IPS DF 6.9 (cell line): ENCODE results near the gene KRT20.

Experiments
- DNase-seq: peaks from one replicate; pipeline ENCODE4 v3.0.0-alpha.2; 2013; ENCODE audit warnings: low read depth, low spot score
- H3K27ac ChIP-seq: one replicate; pipeline ENCODE4 v1.5.1; 2013; ENCODE audit warnings: low read length, control low read depth
- H3K27me3 ChIP-seq: 2 replicates; pipeline ENCODE4 v1.6.1; 2013; ENCODE audit warnings: mild to moderate bottlenecking, low read length; ENCODE audit not compliant: control insufficient read depth, insufficient read depth
- H3K36me3 ChIP-seq: 2 replicates; pipeline ENCODE4 v1.6.1; 2013; ENCODE audit warnings: low read length; ENCODE audit not compliant: control insufficient read depth, insufficient read depth
- H3K4me1 ChIP-seq: 2 replicates; pipeline ENCODE4 v1.6.1; 2013; ENCODE audit warnings: low read length; ENCODE audit not compliant: control insufficient read depth, insufficient read depth
- H3K4me3 ChIP-seq: 2 replicates; pipeline ENCODE4 v1.5.1; 2013; ENCODE audit warnings: mild to moderate bottlenecking, low read length
- H3K9me3 ChIP-seq: 2 replicates; pipeline ENCODE4 v1.6.1; 2013; ENCODE audit warnings: low read length, inconsistent platforms; ENCODE audit not compliant: control insufficient read depth, insufficient read depth
- WGBS: extraction: QIAGEN DNeasy Blood & Tissue Kit; methylation state at CpG from one replicate; pipeline ENCODE4 v1.1.7; 2013; ENCODE audit warnings: mixed read lengths, missing lambda C conversion rate; ENCODE audit not compliant: insufficient read length, insufficient coverage; 5-methylcytosine and 5-hydroxymethylcytosine counted together

Gene KRT20

DNA sequence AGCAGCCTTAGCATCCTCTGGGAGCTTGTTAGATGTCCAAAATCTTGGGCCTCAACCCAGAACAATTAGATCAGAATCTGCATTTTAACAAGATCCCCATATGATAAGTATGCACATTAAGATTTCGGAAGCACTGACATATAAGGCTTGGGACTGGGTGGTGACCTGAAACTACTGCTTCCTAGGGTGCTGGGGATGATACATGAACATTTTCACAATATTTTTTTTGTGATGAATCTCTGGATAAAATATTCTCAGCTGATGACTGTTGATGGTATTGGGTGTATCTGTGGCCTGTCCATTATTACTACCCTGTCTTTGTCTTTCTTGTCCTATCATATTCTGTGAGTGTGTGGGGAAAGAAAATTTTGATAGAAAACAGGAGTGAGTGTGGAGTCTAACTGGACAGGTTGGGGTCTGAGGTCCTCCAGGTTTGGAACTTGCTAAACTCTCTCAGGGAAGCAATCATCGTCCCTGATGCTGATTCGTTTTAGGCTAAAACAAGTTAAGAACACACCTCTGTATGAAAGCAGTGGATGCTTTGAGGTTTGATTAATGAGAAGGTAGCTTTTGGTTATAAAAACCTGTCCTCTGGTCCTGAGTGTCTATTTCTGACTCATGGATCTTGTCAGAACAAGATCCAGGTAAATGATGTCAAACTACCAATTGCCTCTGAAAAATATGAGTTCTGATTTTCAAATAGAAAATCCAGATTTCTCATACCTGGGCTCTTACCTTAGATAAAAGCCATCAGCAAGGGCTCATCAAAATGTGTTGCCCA, 29.2 kb upstream of the KRT20 start:
- Histone ChIP-seq H3K9me3 (no peaks in the 10 kb centered on the region), H3K27me3 (no peaks in the 10 kb centered on the region), H3K4me1 (no peaks in the 10 kb centered on the region), H3K36me3 (no peaks in the 10 kb centered on the region), H3K27ac (no peak overlapping the region), H3K4me3 (no peak overlapping the region)
- no CpG with 5 or more reads among the region's 3 CpGs for WGBS
- no peak for DNase-seq

DNA sequence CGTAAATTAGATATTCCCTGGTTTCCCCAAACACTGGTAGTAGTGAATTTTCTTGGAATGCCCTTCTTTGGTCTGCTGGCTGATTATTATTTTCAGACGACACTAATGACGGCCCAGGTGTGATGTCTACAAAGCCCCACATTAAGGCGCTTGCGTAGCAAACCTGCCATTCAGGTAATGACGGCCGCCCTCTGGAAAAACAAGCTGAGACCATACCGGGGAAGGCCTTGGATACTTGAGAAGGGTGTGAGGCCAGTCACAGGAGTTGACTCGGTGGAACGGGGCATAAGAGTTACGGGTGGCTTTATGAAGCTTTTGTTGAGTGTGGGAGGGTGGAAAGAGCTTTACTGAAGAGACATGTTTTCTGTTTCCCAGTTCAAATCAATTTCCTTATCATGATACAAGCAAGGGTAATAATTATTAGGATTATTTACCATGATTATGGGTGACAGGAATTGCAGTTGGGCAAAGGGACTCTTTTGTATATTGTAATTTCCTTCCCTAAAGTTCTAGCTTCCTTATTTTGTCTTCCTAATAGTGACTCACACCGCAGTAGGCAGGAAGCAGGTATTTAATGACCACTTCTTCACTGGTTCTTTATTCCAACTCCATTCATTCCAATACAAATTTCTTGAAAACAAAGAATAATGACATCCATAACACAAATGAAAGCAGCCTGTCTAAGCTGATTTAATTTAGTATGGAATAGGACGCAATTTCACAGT, 27.6 kb upstream of the KRT20 start:
- Histone ChIP-seq H3K27me3 (no peaks in the 10 kb centered on the region), H3K36me3 (no peaks in the 10 kb centered on the region), H3K27ac (no peak overlapping the region), H3K4me3 (no peak overlapping the region), H3K4me1 (peaks cover 1% of the 10 kb centered on the region; the same call in 1 of the 2 replicates), H3K9me3 (no peaks in the 10 kb centered on the region)
- DNase-seq: no peak
- WGBS: no CpG with 5 or more reads among the region's 13 CpGs

DNA sequence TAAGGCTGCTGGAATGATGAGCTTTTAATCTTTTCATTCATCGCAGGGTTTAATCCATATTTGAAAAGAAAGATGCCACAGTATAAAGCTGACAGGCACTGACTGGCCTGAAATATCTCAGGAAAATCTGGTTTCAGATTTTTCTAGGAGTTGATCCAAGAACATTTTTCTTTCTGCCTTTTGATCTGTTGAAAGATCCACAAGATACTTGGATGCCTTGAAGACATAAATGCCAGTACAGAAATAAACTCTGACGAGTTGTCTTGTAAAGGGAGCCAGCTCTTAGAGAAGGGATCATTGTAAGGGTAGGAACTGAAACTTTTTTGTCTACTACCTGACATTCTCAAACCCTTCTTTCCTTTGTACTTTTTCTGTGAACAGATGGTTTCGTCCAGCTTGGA, 25.4 kb upstream of the KRT20 start:
- no CpG with 5 or more reads among the region's 3 CpGs for WGBS
- H3K4me3 ChIP-seq: no peak overlapping the region
- H3K36me3 ChIP-seq: no peaks in the 10 kb centered on the region
- H3K4me1 ChIP-seq: peaks cover 1% of the 10 kb centered on the region; the same call in 1 of the 2 replicates
- no peaks in the 10 kb centered on the region for H3K9me3 ChIP-seq
- DNase-seq: no peak
- no peaks in the 10 kb centered on the region for H3K27me3 ChIP-seq
- H3K27ac ChIP-seq: no peak overlapping the region

DNA sequence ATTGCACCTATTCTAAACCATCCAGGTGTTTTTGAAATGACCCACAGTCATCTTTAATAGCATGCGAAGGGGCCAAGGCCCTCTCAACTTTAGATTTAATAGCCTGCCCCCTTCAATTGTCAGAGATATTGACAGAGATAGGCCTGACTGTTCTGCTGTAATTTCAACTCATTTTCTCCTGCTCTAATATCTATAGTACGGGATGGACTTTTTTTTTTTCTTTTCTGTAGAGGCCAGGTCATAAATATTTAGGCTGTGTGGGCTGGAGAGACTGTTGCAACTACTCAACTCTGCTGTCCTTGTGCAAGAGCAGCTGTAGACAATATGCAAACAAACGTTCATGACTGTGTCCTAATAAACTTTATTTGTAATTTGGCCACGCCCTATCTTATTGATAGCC, 24.7 kb upstream of the KRT20 start:
- Histone ChIP-seq H3K36me3 (no peaks in the 10 kb centered on the region), H3K4me1 (peaks cover 2% of the 10 kb centered on the region; the same call in 1 of the 2 replicates), H3K27ac (no peak overlapping the region), H3K9me3 (no peaks in the 10 kb centered on the region), H3K27me3 (no peaks in the 10 kb centered on the region), H3K4me3 (no peak overlapping the region)
- no CpG with 5 or more reads among the region's 4 CpGs for WGBS
- DNase-seq: no peak

DNA sequence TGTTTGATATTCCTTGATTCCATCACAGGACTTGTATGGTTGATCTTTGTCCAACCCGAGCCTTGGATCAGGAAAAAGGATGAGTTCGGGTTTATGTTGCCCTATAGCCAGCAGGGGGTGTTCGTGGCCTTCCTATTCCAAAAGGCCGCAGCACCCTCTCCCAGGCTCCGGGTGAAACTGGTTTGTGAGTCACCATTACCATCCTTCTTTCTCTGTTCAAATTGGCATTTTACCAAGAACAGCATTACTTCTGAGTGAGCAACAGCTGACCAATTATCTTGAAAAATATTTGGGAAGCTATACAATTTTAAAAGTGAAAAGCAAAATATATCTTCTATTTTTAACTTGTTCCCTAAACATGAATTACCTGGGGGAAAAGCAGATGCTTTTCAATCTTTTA, 24.3 kb upstream of the KRT20 start:
- H3K4me1 ChIP-seq: peaks cover 3% of the 10 kb centered on the region; the same call in 1 of the 2 replicates
- DNase-seq: peak; percentile 37
- H3K27ac ChIP-seq: no peak overlapping the region
- no peaks in the 10 kb centered on the region for H3K27me3 ChIP-seq
- H3K9me3 ChIP-seq: no peaks in the 10 kb centered on the region
- no peaks in the 10 kb centered on the region for H3K36me3 ChIP-seq
- WGBS: no CpG with 5 or more reads among the region's 5 CpGs
- H3K4me3 ChIP-seq: no peak overlapping the region

DNA sequence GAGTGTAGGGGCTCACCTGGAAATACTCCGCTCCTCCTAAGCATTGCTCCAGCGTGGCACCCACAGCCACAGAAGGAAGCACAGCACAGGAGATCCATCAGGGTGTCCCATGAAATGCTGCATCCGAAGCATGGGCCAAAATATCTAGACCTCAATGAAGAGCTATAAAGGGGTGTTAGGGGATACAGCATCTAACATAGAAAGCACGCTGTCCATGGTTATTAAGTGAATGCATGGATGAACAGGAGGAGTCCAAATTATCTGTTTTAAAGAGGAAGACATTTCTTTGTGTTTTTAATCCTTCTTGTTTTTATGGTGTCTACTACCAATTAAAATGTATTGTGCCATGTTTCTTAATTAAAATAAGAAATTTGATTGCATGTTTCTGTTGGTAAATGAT, 21.6 kb upstream of the KRT20 start:
- DNase-seq: no peak
- H3K27me3 ChIP-seq: no peaks in the 10 kb centered on the region
- H3K27ac ChIP-seq: no peak overlapping the region
- H3K9me3 ChIP-seq: no peaks in the 10 kb centered on the region
- no peak overlapping the region for H3K4me3 ChIP-seq
- no peaks in the 10 kb centered on the region for H3K36me3 ChIP-seq
- WGBS: no CpG with 5 or more reads among the region's 4 CpGs
- H3K4me1 ChIP-seq: peaks cover 3% of the 10 kb centered on the region; the same call in 1 of the 2 replicates

DNA sequence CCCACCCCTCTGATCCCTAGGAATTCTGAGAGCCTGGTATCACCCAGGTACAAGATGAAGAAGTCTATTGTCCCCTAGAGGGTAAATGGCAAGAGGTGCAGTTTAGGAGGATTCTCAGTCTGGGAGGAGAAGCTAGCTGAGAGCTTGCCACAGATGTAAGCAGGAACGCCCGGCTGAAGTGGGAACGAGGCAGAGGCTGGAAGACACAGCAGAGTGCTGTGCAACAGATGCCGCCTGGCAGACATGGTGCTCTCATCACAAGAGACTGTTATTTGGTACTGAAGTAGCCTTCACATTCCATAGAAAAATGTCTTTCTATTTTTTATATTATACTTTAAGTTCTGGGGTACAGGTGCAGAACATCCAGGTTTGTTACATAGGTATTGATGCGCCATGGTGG, 20.3 kb upstream of the KRT20 start:
- Histone ChIP-seq H3K9me3 (no peaks in the 10 kb centered on the region; the same call in 1 of the 2 replicates), H3K27me3 (no peaks in the 10 kb centered on the region), H3K36me3 (no peaks in the 10 kb centered on the region), H3K4me1 (peaks cover 3% of the 10 kb centered on the region; the same call in 1 of the 2 replicates), H3K4me3 (no peak overlapping the region), H3K27ac (no peak overlapping the region)
- WGBS: no CpG with 5 or more reads among the region's 5 CpGs
- DNase-seq: no peak

DNA sequence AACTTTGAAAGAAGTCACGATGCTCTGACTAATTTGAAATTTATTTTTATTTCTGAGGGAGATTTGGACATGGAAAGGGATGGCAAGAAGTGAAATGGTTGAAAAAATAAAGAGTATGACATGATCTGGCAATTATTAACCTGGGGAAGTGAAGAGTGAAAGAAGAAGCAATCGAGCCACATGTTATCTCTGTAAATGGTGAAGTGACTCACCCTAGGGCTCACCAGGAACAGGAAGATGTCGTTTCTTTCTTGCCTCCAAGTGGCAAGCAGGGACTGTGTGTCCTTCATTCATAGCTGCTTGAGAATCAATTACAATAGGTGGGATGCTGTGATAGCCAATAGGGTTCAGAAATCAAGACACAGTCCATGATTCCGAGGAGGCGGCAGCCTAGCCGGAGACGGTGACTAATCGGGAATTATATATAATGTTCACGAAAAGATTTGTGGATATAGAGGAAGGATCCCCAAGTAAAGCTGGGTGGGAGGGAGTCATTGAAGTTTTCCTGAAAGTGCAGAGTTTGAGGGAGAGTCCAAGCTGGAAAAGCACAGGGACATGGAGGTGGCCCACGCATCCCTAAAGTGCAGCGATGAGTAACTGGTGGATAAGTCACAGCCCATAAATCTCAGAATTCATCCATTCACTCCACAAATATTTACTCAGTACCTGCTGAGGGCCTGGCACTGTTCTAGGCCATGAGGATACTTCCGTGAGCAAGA, 18.2 kb upstream of the KRT20 start:
- Histone ChIP-seq H3K27ac (no peak overlapping the region), H3K4me1 (peaks cover 2% of the 10 kb centered on the region; the same call in 1 of the 2 replicates), H3K27me3 (no peaks in the 10 kb centered on the region), H3K9me3 (no peaks in the 10 kb centered on the region; the same call in 1 of the 2 replicates), H3K36me3 (no peaks in the 10 kb centered on the region), H3K4me3 (no peak overlapping the region)
- DNase-seq: no peak
- WGBS: no CpG with 5 or more reads among the region's 12 CpGs

DNA sequence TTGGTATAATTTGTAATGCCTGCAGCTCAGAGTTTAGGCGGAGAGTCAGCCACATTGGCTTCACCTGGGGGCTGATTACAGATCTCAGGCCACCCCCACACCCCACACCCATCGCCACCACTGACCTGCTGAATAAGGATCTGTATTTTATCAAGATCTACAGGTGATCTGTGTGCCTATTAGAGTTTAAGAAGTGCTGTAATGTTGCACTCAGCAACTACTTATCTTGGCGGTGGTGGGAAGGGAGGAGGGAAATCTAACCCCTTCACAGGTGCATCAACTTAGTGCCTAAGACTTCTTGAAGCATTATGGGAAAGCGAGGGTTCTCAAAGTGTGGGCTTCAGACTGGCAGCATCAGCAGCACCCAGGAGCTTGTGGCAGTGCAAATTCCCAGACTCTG, 17.5 kb upstream of the KRT20 start:
- WGBS: no CpG with 5 or more reads among the region's 4 CpGs
- Histone ChIP-seq H3K4me1 (peaks cover 2% of the 10 kb centered on the region; the same call in 1 of the 2 replicates), H3K9me3 (no peaks in the 10 kb centered on the region; the same call in 1 of the 2 replicates), H3K27me3 (no peaks in the 10 kb centered on the region), H3K4me3 (no peak overlapping the region), H3K36me3 (no peaks in the 10 kb centered on the region), H3K27ac (no peak overlapping the region)
- DNase-seq: no peak

DNA sequence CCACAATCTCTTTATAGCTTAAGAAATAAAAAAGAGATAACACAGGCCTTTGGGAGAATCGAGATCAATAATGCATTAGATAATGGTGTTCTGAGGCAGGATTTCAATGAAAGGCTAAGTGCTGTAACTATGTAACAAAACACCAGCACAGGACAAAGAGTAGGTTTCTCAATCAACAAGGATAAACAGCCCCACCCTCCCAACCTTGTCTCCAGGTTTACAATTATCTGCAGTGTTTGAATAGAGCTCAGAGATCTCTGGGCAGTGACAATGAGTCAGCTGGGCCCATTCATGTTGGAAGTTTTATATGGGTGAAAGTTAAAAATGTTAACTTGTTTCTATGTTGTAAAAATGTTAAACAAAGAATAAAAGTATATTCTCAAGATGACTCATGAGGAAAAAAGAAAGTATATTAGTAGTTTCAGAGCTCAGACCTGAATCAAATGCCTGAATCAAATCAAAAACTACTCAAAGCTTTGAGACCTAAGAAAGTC, 17.0 kb upstream of the KRT20 start:
- no peak overlapping the region for H3K27ac ChIP-seq
- no peak overlapping the region for H3K4me3 ChIP-seq
- DNase-seq: no peak
- no peaks in the 10 kb centered on the region; the same call in 1 of the 2 replicates for H3K9me3 ChIP-seq
- peaks cover 2% of the 10 kb centered on the region; the same call in 1 of the 2 replicates for H3K4me1 ChIP-seq
- no peaks in the 10 kb centered on the region for H3K36me3 ChIP-seq
- no peaks in the 10 kb centered on the region for H3K27me3 ChIP-seq
- no CpG with 5 or more reads among the region's 1 CpG for WGBS
